C1 segment of cervical spinal cord (tissue), 14 donors: ENCODE measurements around the gene CRYGS.
"Not testable (repeated sequence)": the region's sequence is repeated elsewhere in the genome, so short reads cannot be mapped to it uniquely, and the experiment has no call there.

Source experiments
- DNase-seq, 14 donors: peaks; one replicate each; lab custom pipeline; 2025; lab: John Stamatoyannopoulos, UW

The CRYGS gene

GRCh38 chr3:186519021-186519658 is 25.0 kb downstream of the CRYGS start:
- DNase-seq, result no peak

DNA sequence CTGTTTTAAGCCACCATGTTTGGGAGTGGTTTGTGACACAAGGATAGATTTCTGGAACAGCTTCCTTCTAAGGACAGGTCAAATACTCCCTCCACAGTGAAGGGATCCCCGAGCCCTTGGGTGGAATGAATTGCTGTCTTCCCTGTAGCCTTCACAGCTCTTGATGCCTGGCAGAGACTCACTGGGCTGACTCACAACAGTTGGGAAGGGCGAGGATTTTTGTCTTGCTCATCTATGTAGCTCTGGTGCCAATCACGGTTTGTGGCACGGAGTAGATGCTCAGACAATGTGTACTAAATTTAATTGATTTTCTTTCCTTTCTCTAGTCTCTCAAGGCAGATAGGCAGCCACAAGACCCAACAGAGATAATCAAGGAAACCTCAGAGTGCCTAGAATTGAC is 27.0 kb downstream of the CRYGS start:
- no peak for DNase-seq

DNA sequence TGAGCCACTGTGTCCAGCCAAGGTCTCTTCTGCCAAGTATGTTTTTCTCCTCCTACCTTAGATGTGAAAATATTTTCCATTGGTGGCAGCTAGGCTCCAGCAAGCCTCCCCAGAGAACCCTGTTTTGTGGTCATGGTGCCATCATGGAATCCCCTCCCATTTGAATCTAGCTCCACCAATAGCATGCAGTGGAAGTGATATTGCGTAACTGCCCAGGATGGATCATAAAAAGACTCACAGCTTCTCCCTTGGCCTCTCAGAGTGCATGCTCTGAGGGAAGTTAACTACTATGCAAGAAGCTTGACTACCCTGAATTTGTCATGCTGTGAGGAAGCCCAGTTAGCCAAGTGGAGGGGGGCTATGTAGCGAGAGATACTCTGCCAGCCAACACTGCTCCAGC is 27.5 kb downstream of the CRYGS start:
- DNase-seq, result no peak

GRCh38 chr3:186515125-186515524 is 29.1 kb downstream of the CRYGS start:
- DNase-seq, result no peak

- no peak for DNase-seq
Observed at GRCh38 chr3:186514296-186515002, 29.7 kb downstream of the CRYGS start.

DNA sequence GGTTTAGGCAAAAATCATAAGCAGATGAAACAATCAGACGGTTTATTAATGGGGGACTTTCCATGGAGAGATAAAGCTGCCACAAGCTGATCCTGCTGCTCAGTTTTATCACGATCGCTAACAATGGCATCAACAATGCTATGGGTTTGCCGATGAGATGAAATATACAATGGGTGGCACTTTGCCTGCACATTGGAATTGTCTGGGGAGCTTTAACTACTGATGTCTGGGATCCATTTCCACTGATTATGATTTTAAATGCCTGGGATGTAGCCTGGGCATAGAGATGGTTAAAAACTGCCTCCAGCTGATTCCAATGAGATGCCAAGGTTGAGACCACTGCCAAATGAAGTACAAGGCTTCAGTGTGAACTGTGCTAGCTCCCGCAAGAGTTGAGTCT is 30.8 kb downstream of the CRYGS start:
- DNase-seq, result no peak

GRCh38 chr3:186512570-186513302 is 31.4 kb downstream of the CRYGS start:
- no peak for DNase-seq

DNA sequence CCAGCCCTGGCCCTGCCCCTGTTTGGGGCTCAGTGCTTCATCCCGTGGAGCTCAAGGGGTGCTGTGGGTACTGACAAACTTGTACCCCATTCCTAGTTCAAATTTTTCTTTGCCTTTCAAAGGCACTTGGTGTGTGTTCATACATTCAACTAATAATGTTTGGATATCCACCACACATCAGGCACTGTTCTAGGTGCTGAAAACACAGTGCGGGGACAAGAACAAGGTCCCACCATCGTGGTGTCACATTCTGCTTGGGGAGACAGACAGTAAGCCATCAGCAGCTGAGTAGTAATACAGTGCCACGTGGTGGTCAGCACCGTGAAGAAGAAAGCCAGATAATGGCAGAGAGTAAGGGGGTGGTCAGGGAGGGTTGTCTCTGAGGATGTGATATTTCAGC is 32.5 kb downstream of the CRYGS start:
- no peak for DNase-seq

DNA sequence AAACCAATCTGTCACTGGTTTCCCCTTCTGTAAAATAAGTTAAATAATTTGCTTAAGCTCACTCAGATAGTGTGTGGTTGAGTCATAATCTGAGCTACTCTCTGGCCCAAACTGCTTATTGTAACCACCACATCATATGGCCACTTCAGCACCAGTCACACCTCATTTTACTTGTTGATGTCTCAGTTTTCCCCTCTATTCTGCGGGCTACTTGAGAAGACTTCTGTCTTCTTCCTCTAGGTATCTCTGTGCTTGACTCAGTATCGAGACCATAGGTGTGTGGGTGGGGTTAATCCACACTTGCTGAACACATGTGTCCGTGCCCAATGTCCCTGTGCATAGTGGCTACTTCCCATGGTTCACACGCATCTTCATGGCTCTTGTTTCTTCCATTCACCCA is 32.9 kb downstream of the CRYGS start:
- no peak for DNase-seq

GRCh38 chr3:186510374-186511079 is 33.7 kb downstream of the CRYGS start:
- no peak for DNase-seq

DNA sequence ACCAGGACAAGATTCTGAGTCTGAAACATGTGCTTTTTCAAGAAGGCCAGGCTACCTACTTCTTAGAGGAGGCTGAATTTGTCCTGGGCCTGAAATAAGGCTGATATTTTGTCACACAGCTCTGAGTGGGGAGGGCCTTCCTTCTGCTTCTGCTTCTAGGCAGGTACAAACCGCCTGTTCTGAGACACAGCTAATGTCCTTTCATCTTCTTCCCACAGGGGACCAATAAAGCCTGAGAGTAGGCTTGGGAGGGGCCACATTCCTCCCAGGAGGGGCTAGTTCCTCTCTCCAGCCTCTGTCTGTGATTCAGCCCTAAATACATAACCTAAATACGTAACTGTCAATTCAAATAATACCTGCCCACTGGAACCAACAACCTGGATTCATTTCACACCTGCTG is 34.8 kb downstream of the CRYGS start:
- DNase-seq, result no peak

GRCh38 chr3:186506857-186507256 is 37.3 kb downstream of the CRYGS start:
- DNase-seq, result no peak

DNA sequence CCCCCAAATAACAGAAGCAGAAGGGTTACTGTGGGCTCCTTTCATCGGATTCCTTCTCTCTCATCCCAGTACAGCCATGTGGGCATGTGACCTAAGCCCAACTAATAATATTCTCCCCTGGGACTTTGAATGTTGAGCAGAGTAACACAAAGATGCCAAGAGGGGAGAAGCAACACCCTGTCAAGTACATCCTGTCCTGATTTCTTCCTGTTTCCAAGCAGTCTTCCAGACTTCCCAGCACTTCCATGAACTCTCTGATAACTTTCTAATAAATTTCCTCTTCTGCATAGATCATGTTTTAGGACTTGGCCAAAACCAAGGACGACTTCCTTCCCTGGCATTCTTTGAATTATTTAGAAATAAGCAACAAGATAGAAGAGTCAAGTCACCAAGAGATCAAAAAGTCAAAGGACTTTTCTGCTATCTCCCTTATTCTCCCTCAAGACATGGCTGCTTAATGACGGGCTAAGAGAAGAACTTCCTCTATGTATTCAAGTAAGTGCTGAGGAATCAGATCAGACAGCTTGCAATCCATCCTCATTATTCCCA is 37.9 kb downstream of the CRYGS start:
- DNase-seq, result no peak

DNA sequence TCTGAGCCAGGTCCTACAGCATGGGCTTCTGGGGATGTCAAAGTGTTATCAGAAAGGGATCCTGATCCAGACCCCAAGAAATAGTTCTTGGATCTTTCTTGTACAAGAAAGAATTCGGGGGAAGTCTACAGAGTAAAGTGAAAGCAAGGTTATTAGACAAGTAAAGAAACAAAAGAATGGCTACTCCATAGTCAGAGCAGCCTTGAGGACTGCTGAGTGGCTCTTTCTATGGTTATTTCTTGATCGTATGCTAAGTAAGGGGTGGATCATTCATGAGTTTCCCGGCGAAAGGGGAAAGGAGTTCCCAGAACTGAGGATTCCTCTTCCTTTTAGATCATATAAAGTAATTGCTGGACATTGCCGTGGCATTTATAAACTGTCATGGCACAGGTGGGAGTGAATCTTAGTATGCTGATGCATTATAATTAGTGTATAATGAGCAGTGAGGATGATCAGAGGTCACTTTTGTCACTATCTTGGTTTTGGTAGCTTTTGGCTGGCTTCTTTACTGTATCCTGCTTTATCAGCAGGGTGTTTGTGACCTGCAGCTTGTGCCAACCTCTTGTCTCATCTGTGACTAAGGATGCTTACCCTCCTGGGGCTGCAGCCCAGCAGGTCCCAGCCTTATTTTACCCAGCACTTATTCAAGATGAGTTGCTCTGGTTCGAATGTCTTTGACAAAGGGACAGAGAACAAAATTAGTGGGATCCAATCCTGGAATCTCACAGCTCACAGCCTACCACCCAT is 41.0 kb downstream of the CRYGS start:
- no peak for DNase-seq

GRCh38 chr3:186502138-186502948 is 41.8 kb downstream of the CRYGS start:
- DNase-seq, result no peak

- not testable (repeated sequence) for DNase-seq
Observed at GRCh38 chr3:186499949-186500348, 44.2 kb downstream of the CRYGS start.

DNA sequence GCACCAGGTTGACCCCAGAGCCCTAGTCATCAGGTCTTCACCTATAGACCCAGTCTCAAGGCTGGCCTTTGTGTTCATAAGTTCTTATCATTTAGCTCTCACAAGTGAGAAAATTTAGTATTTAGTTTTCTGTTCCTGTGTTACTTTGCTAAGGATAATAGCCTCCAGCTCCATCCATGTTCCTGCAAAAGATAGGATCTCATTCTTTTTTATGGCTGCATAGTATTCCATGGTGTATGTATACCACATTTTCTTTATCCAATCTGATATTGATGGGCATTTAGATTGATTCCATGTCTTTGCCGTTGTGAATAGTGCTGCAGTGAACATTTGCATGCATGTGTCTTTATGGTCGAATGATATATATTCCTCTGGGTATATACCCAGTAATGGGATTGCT is 46.2 kb downstream of the CRYGS start:
- not testable (repeated sequence) for DNase-seq

- no peak for DNase-seq
Observed at GRCh38 chr3:186497608-186498007, 46.6 kb downstream of the CRYGS start.

DNA sequence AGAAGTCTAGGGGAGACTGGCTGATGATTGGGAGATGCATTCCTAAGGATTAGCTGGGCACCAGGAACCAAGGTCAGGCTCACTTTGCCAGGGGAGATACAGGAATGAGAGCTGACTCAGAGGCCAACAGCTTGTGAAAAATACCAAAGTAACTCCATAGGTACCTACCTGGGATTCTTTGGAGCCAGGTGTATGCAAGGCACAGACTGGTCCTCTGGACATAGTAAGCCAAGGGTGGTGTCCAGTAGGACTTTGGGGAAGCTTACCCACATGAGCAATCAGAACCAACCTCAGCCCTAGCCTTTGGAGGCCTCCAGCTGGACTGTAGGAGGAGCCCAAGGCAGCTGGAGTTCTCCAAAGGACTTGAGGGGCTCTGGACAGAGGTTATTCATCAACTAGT is 47.5 kb downstream of the CRYGS start:
- DNase-seq, result no peak

- DNase-seq, result peak in 1 of 14 donors; percentile 9
Observed at GRCh38 chr3:186496016-186496415, 48.2 kb downstream of the CRYGS start.
